PC-3 (cell line): ENCODE data around the gene CELSR2. TPM values are rescaled to one million over a fixed set of nuclear protein-coding genes. Genes with fewer than 3 reads are reported as not detected.

ENCODE experiments used
- ATAC-seq: fragments of 200-7000 bp; cut with Tn5 transposase; 2 replicates; pipeline ENCODE4 v1.9.1; 2020; ENCODE audit warnings: mild to moderate bottlenecking, moderate library complexity
- BruUV-seq: library from RNA; stranded (reverse); fragments of 400-500 nt; replicated peaks from 2 replicates; lab custom pipeline; 2021; lab: Mats Ljungman, UMichigan
- CTCF ChIA-PET: fragments of 300-600 bp; sonication (Branson Sonifier 250); formaldehyde crosslinking; loops from one replicate; lab custom pipeline; 2022; ENCODE audit warnings: antibody characterized with exemption; lab: Charles Lee
- POLR2A ChIA-PET: fragments of 300-600 bp; sonication (Branson Sonifier 250); formaldehyde crosslinking; loops from one replicate; lab custom pipeline; 2022; ENCODE audit warnings: antibody characterized with exemption; ENCODE audit not compliant: unreplicated experiment; lab: Charles Lee
- DNase-seq: peaks from one replicate; pipeline ENCODE4 v3.0.0-alpha.2; 2015
- H2AFZ ChIP-seq: fragments of 300-600 bp; sonication (generic); 2 replicates; pipeline ENCODE4 v1.6.0; 2016; ENCODE audit warnings: antibody characterized with exemption, low read length
- H3F3A ChIP-seq: fragments of 300-600 bp; sonication (generic); one replicate; pipeline ENCODE4 v1.6.0; 2017; ENCODE audit warnings: antibody characterized with exemption, low read length, control low read depth, mild to moderate bottlenecking; ENCODE audit not compliant: unreplicated experiment
- H3K27ac ChIP-seq: fragments of 300-600 bp; sonication (generic); 2 replicates; pipeline ENCODE4 v1.5.1; 2016; ENCODE audit warnings: mild to moderate bottlenecking, low read length
- H3K27me3 ChIP-seq: fragments of 300-600 bp; sonication (generic); 2 replicates; pipeline ENCODE4 v1.6.1; 2016; ENCODE audit warnings: low read length, mixed read lengths
- H3K36me3 ChIP-seq: fragments of 300-600 bp; sonication (generic); 2 replicates; pipeline ENCODE4 v1.6.1; 2016; ENCODE audit warnings: low read depth, mixed run types, low read length, mixed read lengths
- H3K4me1 ChIP-seq: fragments of 300-600 bp; sonication (generic); 2 replicates; pipeline ENCODE4 v1.5.1; 2016; ENCODE audit warnings: low read length; ENCODE audit not compliant: insufficient read depth
- H3K4me2 ChIP-seq: fragments of 300-600 bp; sonication (generic); 2 replicates; pipeline ENCODE4 v1.6.0; 2016; ENCODE audit warnings: low read length
- H3K4me3 ChIP-seq: fragments of 300-600 bp; sonication (generic); 2 replicates; pipeline ENCODE4 v1.5.1; 2016; ENCODE audit warnings: mild to moderate bottlenecking, low read length, mixed read lengths
- H3K79me2 ChIP-seq: fragments of 300-600 bp; sonication (generic); 2 replicates; pipeline ENCODE4 v1.6.1; 2017; ENCODE audit warnings: low read length, mixed read lengths
- H3K9ac ChIP-seq: fragments of 300-600 bp; sonication (generic); 2 replicates; pipeline ENCODE4 v1.6.0; 2016; ENCODE audit warnings: mild to moderate bottlenecking, low read length
- H3K9me2 ChIP-seq: fragments of 300-600 bp; sonication (generic); replicated peaks from 2 replicates; pipeline ENCODE4 v1.6.1; 2016; ENCODE audit warnings: mixed run types, low read length, mixed read lengths
- H3K9me3 ChIP-seq: fragments of 300-600 bp; sonication (generic); 2 replicates; pipeline ENCODE4 v1.6.1; 2016; ENCODE audit warnings: low read length, mixed read lengths
- H4K20me1 ChIP-seq: fragments of 300-600 bp; sonication (generic); 2 replicates; pipeline ENCODE4 v1.6.1; 2016; ENCODE audit warnings: low read length, mixed read lengths
- EZH2 ChIP-seq: fragments of 300-600 bp; sonication (generic); IDR thresholded peaks from one replicate; pipeline ENCODE4 v1.6.1; 2017; ENCODE audit warnings: antibody characterized with exemption, mild to moderate bottlenecking, low read length; ENCODE audit not compliant: unreplicated experiment
- EZH2phosphoT487 ChIP-seq: fragments of 300-600 bp; sonication (generic); IDR thresholded peaks from 2 replicates; pipeline ENCODE4 v1.6.1; 2018; ENCODE audit warnings: mild to moderate bottlenecking, antibody characterized with exemption, low read length, borderline replicate concordance
- intact Hi-C: fragments of 100-400 bp; cut with micrococcal nuclease; formaldehyde crosslinking; loops from 2 replicates; pipeline ENCODE4 v1.9.0; 2023
- total RNA-seq: library from RNA; depleted of rRNA; stranded (reverse); fragments of >200 nt; gene quantifications from 2 replicates; pipeline ENCODE4 v1.2.3, GENCODE V29; 2014
- TF ChIP-seq, protein P1 (sequence below): fragments of 300-600 bp; sonication (generic); conservative IDR thresholded peaks from 2 replicates; pipeline ENCODE4 v1.5.1; 2017; ENCODE audit warnings: antibody characterized with exemption, low read depth, mild to moderate bottlenecking, low read length

CELSR2 gene
- total RNA-seq, 1 experiment from 2014 or later, result 3.6 TPM

GRCh38 chr1:109231066-109231465 lies 18.3 kb upstream of the CELSR2 start:
- Histone ChIP-seq H2AFZ (no peak overlapping the region), H3F3A (no peaks in the 10 kb centered on the region), H3K9me3 (no peaks in the 10 kb centered on the region), H3K9me2 (no peaks in the 10 kb centered on the region), H3K4me1 (peaks cover 3% of the 10 kb centered on the region), H3K4me3 (no peak overlapping the region), H3K4me2 (no peak overlapping the region), H3K36me3 (peaks cover 45% of the 10 kb centered on the region), H4K20me1 (no peaks in the 10 kb centered on the region), H3K27ac (no peak overlapping the region), H3K27me3 (no peaks in the 10 kb centered on the region), H3K9ac (no peak overlapping the region), H3K79me2 (no peaks in the 10 kb centered on the region)
- POLR2A ChIA-PET, result no interaction called here
- no TSS peak for BruUV-seq
- TF ChIP-seq, protein P1, sequence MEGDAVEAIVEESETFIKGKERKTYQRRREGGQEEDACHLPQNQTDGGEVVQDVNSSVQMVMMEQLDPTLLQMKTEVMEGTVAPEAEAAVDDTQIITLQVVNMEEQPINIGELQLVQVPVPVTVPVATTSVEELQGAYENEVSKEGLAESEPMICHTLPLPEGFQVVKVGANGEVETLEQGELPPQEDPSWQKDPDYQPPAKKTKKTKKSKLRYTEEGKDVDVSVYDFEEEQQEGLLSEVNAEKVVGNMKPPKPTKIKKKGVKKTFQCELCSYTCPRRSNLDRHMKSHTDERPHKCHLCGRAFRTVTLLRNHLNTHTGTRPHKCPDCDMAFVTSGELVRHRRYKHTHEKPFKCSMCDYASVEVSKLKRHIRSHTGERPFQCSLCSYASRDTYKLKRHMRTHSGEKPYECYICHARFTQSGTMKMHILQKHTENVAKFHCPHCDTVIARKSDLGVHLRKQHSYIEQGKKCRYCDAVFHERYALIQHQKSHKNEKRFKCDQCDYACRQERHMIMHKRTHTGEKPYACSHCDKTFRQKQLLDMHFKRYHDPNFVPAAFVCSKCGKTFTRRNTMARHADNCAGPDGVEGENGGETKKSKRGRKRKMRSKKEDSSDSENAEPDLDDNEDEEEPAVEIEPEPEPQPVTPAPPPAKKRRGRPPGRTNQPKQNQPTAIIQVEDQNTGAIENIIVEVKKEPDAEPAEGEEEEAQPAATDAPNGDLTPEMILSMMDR, result no peak
- TF ChIP-seq EZH2, result no peak
- no peak for TF ChIP-seq EZH2phosphoT487
- no peak for ATAC-seq
- CTCF ChIA-PET, result no interaction called here
- DNase-seq, result no peak
- intact Hi-C loops, result no loop called here

GRCh38 chr1:109235137-109235536 lies 14.2 kb upstream of the CELSR2 start:
- no peak for ATAC-seq
- Histone ChIP-seq H2AFZ (no peak overlapping the region), H4K20me1 (no peaks in the 10 kb centered on the region), H3K27ac (no peak overlapping the region), H3K9me2 (no peaks in the 10 kb centered on the region), H3K9ac (no peak overlapping the region), H3K4me3 (no peak overlapping the region), H3K36me3 (peaks cover 60% of the 10 kb centered on the region), H3F3A (no peaks in the 10 kb centered on the region), H3K27me3 (no peaks in the 10 kb centered on the region), H3K4me1 (peaks cover 7% of the 10 kb centered on the region), H3K79me2 (no peaks in the 10 kb centered on the region), H3K9me3 (no peaks in the 10 kb centered on the region), H3K4me2 (no peak overlapping the region)
- ChIA-PET CTCF (no interaction called here), POLR2A (no interaction called here)
- DNase-seq, result no peak
- TF ChIP-seq, protein P1, result no peak
- TF ChIP-seq EZH2 (no peak), EZH2phosphoT487 (no peak)
- intact Hi-C loops, result no loop called here
- no TSS peak for BruUV-seq

- H2AFZ ChIP-seq, result no peak overlapping the region
- H3K4me3 ChIP-seq, result no peak overlapping the region
- H3K9me3 ChIP-seq, result no peaks in the 10 kb centered on the region
- no peaks in the 10 kb centered on the region for H3K9me2 ChIP-seq
- H4K20me1 ChIP-seq, result no peaks in the 10 kb centered on the region
- H3K27me3 ChIP-seq, result no peaks in the 10 kb centered on the region
- H3K4me1 ChIP-seq, result peaks cover 14% of the 10 kb centered on the region
- ATAC-seq, result no peak
- no peak overlapping the region for H3K27ac ChIP-seq
- no peaks in the 10 kb centered on the region for H3F3A ChIP-seq
- no peak for DNase-seq
- H3K4me2 ChIP-seq, result no peak overlapping the region
- peaks cover 50% of the 10 kb centered on the region for H3K36me3 ChIP-seq
- POLR2A ChIA-PET, result no interaction called here
- no peaks in the 10 kb centered on the region for H3K79me2 ChIP-seq
- intact Hi-C loops, result no loop called here
- CTCF ChIA-PET, result no interaction called here
- no peak for TF ChIP-seq EZH2phosphoT487
- TF ChIP-seq, protein P1, result no peak
- no peak for TF ChIP-seq EZH2
- no peak overlapping the region for H3K9ac ChIP-seq
- TSS peak; percentile 28 for BruUV-seq
These were observed 11.8 kb upstream of the CELSR2 start for GRCh38 chr1:109237512-109237911.
